K562 (cell line): ENCODE measurements around the gene TMED6.

Source experiments
- TEAD4 ChIP-seq, 2 experiments: sonication (generic) in 1 of 2; formaldehyde crosslinking in 1 of 2; IDR thresholded peaks; 2 replicates each; pipeline versions ENCODE4 v1.6.1 to v1.8.0; 2012 to 2022; ENCODE audit warnings: borderline replicate concordance in 1 of 2, inconsistent platforms in 1 of 2, low read length in 1 of 2, mild to moderate bottlenecking in 1 of 2, missing genetic modification reagents in 1 of 2
- TF ChIP-seq, protein P1 (sequence below): conservative IDR thresholded peaks from 2 replicates; pipeline ENCODE4 v1.6.1; 2011; ENCODE audit warnings: low read depth, mild to moderate bottlenecking, low read length; ENCODE audit not compliant: control insufficient read depth

DNA sequence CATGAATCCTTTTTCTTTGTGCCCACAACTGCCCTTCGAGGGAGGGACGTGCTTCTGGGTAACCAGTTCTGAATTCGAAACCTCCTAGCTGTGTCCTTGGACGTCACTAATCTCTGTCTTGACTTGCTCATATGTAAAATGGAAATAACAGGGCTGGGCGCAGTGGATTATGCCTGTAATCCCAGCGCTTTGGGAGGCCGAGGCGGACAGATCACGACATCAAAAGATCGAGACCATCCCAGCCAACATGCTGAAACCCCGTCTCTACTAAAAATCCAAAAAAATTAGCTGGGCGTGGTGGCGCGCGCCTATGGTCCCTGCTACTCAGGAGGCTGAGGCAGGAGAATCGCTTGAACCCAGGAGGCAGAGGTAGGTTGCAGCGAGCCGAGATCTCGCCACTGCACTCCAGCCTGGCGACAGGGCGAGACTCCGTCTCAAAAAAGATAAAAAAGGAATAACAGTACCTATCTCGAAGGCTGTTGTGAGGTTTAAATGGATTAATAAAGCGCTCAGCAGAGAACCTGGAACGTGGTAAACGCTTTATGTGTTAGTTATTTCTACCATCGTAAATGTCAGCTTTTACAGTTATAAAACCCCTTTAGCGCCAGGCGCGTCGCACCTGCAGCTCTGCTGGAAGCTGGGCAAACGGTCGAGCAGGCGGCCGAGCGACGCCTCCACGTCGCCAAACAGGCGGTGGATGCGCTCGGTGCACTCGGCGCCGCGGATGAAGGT is 12.9 kb downstream of the TMED6 start:
- TF ChIP-seq TEAD4 (IDR thresholded peaks at IDR 0.05; ENCODE audit: low read length) (no peak), TEAD4 (CRISPR knock-in tag; IDR thresholded peaks at IDR 0.05; ENCODE audit: borderline replicate concordance) (no peak)
- TF ChIP-seq, protein P1, sequence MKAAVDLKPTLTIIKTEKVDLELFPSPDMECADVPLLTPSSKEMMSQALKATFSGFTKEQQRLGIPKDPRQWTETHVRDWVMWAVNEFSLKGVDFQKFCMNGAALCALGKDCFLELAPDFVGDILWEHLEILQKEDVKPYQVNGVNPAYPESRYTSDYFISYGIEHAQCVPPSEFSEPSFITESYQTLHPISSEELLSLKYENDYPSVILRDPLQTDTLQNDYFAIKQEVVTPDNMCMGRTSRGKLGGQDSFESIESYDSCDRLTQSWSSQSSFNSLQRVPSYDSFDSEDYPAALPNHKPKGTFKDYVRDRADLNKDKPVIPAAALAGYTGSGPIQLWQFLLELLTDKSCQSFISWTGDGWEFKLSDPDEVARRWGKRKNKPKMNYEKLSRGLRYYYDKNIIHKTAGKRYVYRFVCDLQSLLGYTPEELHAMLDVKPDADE, result no peak
